Omental fat pad (tissue), 4 donors: Measurements from ENCODE around the gene AGBL1. TPM values are rescaled to one million over a fixed set of nuclear protein-coding genes. Genes with fewer than 3 reads are reported as not detected.
"Not testable (repeated sequence)": the region's sequence is repeated elsewhere in the genome, so short reads cannot be mapped to it uniquely, and the experiment has no call there.

ENCODE experiments used
- ATAC-seq: fragments of 150-250 bp; one replicate; pipeline ENCODE4 v1.9.1; 2016; ENCODE audit warnings: mild to moderate bottlenecking, moderate library complexity; ENCODE audit not compliant: low FRiP score
- DNase-seq: peaks from one replicate; pipeline ENCODE4 v3.0.0-alpha.2; 2019; ENCODE audit warnings: low spot score
- CTCF ChIP-seq, 3 donors: fragments of 450-650 bp; IDR thresholded peaks; one replicate each; pipeline ENCODE4 v1.5.1; 2016 to 2017; ENCODE audit warnings: antibody characterized with exemption in 3 of 3, mild to moderate bottlenecking in 3 of 3, moderate library complexity in 2 of 3
- total RNA-seq, 4 donors: library from RNA; depleted of rRNA; stranded (reverse); fragments of >200 nt; gene quantifications; one replicate each; pipeline ENCODE4 v1.1.0, GENCODE V29; 2016

AGBL1 gene
- total RNA-seq, 4 donors from 2014 or later, result not detected

DNA sequence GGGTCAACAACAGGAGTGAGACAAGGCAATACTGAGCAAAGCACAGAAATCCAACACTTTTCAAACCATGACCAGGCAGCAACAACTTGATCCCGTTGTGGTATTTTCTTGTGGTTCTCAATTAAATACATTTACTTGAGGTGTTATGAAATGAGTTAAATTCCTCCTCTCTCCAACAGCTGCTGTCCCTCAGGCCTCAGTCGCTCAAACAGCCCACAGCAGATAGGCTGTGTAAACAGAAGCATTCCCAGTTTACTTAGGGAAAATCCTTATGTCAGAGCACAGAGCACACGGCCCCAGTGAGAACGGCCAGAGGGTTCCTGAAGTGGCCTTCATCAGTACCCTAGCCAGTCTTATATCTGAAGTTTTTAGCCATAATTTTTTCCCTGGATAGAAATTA, 359.9 kb downstream of the AGBL1 start:
- ATAC-seq, result no peak
- no peak for DNase-seq
- no peak for TF ChIP-seq CTCF (IDR thresholded peaks at IDR 0.05)

- no peak for TF ChIP-seq CTCF (IDR thresholded peaks at IDR 0.05)
- ATAC-seq (no peak), DNase-seq (no peak)
These were observed 364.9 kb downstream of the AGBL1 start for GRCh38 chr15:86444527-86444926.

- DNase-seq, result no peak
- no peak for TF ChIP-seq CTCF (IDR thresholded peaks at IDR 0.05)
- no peak for ATAC-seq
These were observed 366.0 kb downstream of the AGBL1 start for GRCh38 chr15:86445579-86446252.

DNA sequence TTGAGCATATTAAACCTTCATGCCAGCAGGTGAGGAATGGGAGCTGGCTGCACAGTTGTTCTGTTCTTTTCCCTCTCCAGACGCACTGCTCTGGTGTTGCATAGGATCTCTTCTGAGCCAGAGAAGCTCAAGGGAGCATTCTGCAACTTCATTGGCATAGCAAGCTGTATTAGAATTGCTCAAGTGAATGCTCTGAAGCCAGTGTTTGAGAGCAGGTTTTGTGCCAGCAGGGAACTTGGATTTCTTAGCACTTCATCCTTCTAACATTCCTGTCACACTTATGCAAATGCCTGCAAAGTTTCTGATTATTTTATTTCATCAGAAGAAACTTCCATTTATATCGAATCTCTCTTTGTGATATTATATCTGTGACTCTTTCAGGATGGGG, 366.6 kb downstream of the AGBL1 start:
- no peak for ATAC-seq
- TF ChIP-seq CTCF (IDR thresholded peaks at IDR 0.05), result no peak
- DNase-seq, result no peak

DNA sequence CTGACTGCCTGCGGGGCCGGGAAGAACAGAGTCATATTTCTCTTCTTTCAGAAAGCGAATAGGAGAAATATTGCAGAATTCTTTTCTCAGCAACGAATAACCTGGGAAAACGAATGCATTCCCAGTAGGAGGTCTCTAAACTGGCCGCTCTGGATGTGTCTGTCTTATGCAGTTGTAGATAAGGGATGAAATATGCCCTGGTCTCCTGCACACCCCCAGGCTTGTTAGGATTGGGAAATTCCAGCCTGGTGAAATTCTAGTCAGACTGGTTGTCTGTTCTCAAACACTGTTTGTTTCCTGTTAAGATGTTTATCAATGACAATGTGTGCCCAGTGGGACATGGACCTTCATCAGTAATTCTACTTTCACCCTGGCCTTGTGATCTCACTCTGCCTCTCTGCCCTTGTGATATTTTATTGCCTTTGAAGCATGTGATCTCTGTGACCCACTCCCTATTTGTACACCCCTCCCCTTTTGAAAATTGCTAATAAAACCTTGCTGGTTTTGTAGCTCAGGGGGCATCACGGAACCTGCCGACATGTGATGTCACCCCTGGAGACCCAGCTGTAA, 385.9 kb downstream of the AGBL1 start:
- ATAC-seq, DNase-seq: not testable (repeated sequence)

DNA sequence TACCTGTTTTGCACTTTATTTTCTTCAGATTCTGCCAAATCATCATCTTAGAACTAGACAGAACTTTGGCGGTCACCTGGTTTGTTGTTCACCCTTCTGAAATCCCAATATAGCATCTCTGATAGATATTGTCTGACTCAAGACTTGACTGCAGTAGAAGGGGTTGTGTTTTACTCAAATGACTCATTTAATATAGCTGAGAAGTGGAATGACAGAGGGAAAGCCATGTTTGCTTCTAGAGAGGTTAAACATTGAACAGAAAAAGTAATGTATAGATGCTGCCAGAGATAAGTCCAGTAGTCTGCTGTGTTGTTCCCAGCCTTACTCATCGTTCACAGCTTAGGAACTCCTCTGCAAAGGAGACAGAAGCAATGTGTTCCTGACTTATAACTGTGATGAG, 402.0 kb downstream of the AGBL1 start:
- no peak for DNase-seq
- no peak for ATAC-seq
- TF ChIP-seq CTCF (IDR thresholded peaks at IDR 0.05), result no peak

DNA sequence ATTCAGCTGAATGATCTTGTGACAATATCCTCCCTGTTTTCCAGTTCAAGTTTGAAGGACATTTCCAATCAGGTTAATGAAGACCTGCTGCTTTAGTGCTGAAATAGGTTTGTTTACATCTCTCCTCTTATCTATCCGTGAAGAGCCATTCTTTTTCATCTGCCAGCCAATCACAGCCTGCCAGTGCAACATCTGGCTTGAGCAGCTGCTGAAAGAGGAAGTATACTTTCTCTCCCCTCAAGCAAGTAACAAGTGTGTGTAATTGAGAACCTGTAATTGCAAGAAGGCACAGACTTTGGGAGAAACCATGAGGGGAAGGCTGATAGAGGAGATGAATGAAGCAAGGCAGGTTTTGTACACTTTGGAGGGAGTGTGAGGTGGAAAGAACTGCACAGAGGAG, 404.3 kb downstream of the AGBL1 start:
- ATAC-seq (no peak), DNase-seq (no peak)
- TF ChIP-seq CTCF (IDR thresholded peaks at IDR 0.05), result no peak
